ENCODE results near the gene TAF13.

Gene TAF13

GRCh38 chr1:109075531-109076490 lies at the start of gene TAF13:
Gene TAF13 (minus strand): TSS chr1:109076003. CDS start chr1:109075947, 56 bp downstream.
- peak; percentile 15 for TF ChIP-seq CTCF (IDR thresholded peaks at IDR 0.05; ENCODE audit: low read depth, low read length, missing control alignments)
- H3K4me3 ChIP-seq (ENCODE audit: low read depth, low read length) = peak within 1 kb of the TSS; percentile 91
- DNase-seq (ENCODE audit: low read depth) = peak; percentile 71

GRCh38 chr1:109120356-109120755 lies 44.6 kb upstream of the TAF13 start:
- H3K4me3 ChIP-seq (ENCODE audit: low read depth, low read length) = no peak overlapping the region
- no peak for DNase-seq (ENCODE audit: low read depth)
- no peak for TF ChIP-seq CTCF (IDR thresholded peaks at IDR 0.05; ENCODE audit: low read depth, low read length, missing control alignments)

GRCh38 chr1:109118089-109118488 lies 42.3 kb upstream of the TAF13 start:
- no peak overlapping the region for H3K4me3 ChIP-seq (ENCODE audit: low read depth, low read length)
- DNase-seq (ENCODE audit: low read depth) = no peak
- TF ChIP-seq CTCF (IDR thresholded peaks at IDR 0.05; ENCODE audit: low read depth, low read length, missing control alignments) = no peak

GRCh38 chr1:109116286-109116685 lies 40.5 kb upstream of the TAF13 start:
- DNase-seq (ENCODE audit: low read depth) = no peak
- no peak overlapping the region for H3K4me3 ChIP-seq (ENCODE audit: low read depth, low read length)
- TF ChIP-seq CTCF (IDR thresholded peaks at IDR 0.05; ENCODE audit: low read depth, low read length, missing control alignments) = no peak

GRCh38 chr1:109115685-109116084 lies 39.9 kb upstream of the TAF13 start:
- no peak overlapping the region for H3K4me3 ChIP-seq (ENCODE audit: low read depth, low read length)
- no peak for DNase-seq (ENCODE audit: low read depth)
- no peak for TF ChIP-seq CTCF (IDR thresholded peaks at IDR 0.05; ENCODE audit: low read depth, low read length, missing control alignments)

- DNase-seq (ENCODE audit: low read depth) = no peak
- no peak overlapping the region for H3K4me3 ChIP-seq (ENCODE audit: low read depth, low read length)
- no peak for TF ChIP-seq CTCF (IDR thresholded peaks at IDR 0.05; ENCODE audit: low read depth, low read length, missing control alignments)
These were observed 38.5 kb upstream of the TAF13 start for GRCh38 chr1:109114342-109114674.

Measured in GM12864 (cell line).